G401 (cell line): ENCODE data around the gene REM2. TPM values are rescaled to one million over a fixed set of nuclear protein-coding genes. Genes with fewer than 3 reads are reported as not detected.

Experiments used
- DNase-seq: peaks from one replicate; pipeline ENCODE4 v3.0.0-alpha.2; 2015; ENCODE audit warnings: low spot score
- in situ Hi-C: cut with HindIII; loops from 2 replicates; pipeline ENCODE4 v1.10.0; 2016; ENCODE audit warnings: low sequenced_read_pairs, mixed read lengths
- total RNA-seq: library from RNA; depleted of rRNA; stranded (reverse); fragments of >200 nt; shearing (Covaris generic); gene quantifications from 2 replicates; pipeline ENCODE4 v1.2.3, GENCODE V29; 2014; rRNA removed

REM2 gene
- total RNA-seq, 1 experiment from 2014 or later = not detected

DNA sequence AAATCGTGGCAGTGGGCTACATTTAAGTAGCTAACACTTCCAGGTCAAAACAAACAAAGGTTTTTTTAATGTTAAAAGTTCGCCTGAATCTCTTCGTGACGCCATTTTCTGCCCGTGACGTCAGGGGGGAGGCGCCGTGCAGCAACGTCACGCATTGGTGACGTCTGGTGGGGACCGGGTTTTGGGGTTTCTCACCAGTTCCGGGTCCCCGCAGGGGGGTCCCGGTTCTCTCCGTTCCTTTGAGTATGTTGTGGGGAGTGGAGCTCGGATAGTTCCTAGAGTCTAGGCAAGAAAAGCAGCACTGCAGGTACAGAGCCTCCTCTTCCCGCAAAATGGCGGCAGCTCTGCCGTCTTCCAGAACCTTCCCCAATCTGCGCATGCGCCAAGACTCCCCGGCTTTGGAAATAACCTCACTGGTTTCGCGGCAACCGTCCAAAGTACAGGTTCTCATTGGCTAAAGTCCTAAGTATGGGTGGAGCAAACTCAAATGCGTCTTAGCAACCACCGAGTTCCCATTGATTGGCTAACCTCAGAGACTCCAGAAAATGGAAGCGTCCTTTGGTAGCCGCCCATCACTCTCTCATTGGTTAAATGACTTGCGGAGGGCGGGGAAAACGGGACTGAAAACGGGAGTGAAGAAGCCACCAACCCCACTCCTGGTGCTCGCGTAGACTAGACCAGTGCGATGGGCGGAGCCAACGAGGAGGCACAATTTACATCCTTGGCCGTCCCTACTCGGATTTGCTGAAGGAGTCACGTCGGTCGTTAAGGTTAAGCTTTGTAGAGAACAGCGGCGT is 36.0 kb downstream of the REM2 start, which contains the start of gene RBM23:
RBM23 (minus strand) TSS at position 346 of the 797 bp plus-strand sequence.
- in situ Hi-C loops = no loop called here
- peak; percentile 100 for DNase-seq

GRCh38 chr14:22919601-22919921 is 36.5 kb downstream of the REM2 start:
- in situ Hi-C loops = no loop called here

DNA sequence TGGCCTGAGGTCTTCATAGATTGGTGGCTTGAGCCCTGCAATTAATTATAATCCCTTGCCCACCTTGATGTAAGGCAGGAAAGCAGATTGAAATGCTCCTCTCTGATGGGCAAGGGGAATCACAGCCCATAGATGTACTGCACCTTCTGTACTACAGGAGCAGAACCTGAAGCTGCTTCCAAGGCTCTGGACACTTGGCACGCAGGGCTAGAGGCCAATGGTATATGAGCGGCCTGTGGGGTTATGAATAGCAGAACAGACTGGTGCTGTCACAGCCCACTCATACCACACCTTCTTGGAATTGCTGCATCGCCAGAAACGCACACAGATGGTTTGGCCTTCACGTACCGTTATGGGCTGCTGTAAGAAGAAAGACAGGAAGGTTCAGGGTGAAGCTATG is 37.7 kb downstream of the REM2 start:
- in situ Hi-C loops = no loop called here
- no peak for DNase-seq

More at GRCh38 chr14:22919601-22919921, 36.5 kb downstream of the REM2 start:
- no peak for DNase-seq

GRCh38 chr14:22922294-22922693 is 39.3 kb downstream of the REM2 start:
- DNase-seq = no peak
- in situ Hi-C loops = no loop called here

GRCh38 chr14:22923746-22924145 is 40.7 kb downstream of the REM2 start:
- no peak for DNase-seq
- in situ Hi-C loops = no loop called here

GRCh38 chr14:22925513-22925912 is 42.5 kb downstream of the REM2 start:
- in situ Hi-C loops = no loop called here
- DNase-seq = no peak

GRCh38 chr14:22926316-22926715 is 43.3 kb downstream of the REM2 start:
- in situ Hi-C loops = no loop called here
- DNase-seq = no peak

DNA sequence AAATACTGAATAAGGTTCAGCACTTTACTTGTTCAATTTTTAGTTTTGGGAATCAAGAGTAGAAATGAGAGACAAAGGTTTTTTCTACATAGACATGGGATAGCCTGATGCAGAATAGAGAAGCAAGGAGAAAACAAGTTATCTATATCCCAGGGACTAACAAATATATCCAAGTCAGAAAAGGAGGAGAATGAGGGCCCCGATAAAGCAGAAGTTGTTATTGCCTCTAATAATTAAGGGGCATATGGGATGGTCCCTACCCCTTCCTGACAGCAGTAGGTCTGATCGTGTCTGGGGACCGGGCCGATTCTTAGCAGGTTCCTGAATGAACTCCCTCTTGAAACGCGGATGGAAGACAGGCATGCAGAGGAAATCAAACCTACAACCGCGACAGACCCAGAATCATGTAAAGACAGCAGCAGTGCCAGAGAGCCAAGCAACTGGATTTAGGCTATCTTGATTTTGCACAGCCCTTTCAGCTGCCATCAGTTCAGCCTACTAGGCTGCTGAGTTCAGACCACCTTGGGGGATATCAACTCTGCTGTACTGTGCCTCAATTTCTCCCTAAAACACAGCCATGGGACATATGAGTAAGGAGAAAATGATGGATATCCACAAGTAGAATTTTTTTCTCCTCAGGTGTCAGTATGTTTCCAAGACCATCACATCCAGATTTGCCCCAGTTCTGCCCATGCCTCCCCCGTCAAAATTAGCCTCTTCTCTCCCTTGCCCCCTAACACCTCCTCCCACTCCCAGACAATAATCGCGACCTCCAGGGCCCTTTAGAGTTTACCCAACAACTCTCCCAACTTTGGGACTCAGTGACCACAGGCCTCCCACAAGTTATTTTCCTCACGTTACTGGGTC is 45.4 kb downstream of the REM2 start:
- no peak for DNase-seq
- in situ Hi-C loops = no loop called here

- DNase-seq = peak; percentile 100
- in situ Hi-C loops = no loop called here
These were observed 46.3 kb downstream of the REM2 start, which contains the start of gene PRMT5 for GRCh38 chr14:22929104-22929960. Gene PRMT5, minus strand, starts transcription at chr14:22929376. Its CDS starts 15 bp downstream, at chr14:22929361.

DNA sequence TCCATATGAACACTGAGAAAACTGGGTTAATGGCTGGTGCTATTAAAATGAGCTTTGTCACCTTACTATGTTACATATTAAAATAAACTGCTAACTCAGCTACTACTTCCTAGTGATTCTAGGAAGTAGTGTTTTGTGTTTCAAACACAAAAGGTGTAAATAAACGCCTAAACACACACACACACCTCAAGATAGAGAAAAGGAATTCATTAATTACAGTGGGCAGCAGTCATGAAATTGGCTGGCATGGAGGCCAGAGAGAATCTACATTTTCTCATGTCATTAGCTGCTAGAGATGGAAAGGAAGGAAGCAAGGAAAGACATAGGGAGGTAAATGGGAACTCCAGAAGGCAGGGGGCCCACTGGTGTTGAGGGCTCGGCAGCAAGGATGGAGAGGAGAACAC is 46.9 kb downstream of the REM2 start:
- in situ Hi-C loops = no loop called here
- no peak for DNase-seq

DNA sequence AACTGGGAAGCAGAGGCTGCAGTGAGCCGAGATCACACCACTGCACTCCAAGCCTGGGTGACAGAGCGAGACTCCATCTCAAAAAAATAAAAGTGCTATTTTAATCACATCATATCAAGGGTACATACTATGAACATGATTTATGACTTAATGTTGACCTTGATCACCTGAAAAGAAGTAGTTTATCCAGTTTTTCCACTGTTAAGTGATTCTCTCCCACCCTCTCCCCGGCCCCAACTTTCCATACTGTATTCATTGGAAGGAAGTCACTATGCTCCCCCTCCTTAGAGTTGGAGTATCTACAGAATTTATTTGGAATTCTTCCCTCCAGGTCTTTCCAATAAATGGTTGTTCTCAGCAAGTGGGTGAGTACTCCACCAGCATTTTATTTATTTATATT is 49.1 kb downstream of the REM2 start:
- in situ Hi-C loops = no loop called here

DNA sequence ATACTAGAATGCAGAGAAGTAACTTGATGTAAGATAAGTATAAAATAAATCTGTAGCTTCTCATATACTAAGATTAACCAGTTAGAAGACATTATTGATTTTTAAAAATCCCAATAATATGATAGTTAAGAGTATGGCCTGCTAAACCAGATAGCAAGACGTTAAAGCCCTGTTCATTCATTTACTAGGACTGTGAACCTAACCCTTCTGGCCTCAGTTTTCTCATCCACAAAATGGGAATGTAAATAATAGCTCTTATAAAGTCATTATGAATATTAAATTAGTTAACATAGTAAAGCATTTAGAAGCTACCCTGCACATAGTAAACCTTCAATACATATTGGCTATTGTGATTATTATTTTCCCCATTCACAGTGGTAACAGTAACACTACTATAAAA is 52.1 kb downstream of the REM2 start:
- DNase-seq = no peak
- in situ Hi-C loops = no loop called here

More for the DNA sequence above, 49.1 kb downstream of the REM2 start:
- no peak for DNase-seq

Other genes starting within 250 kb of the REM2 start
- gene OR6J1, start 238.9 kb upstream of the REM2 start, total RNA-seq = not detected in 2 replicates
- gene OXA1L, start 116.5 kb upstream of the REM2 start, total RNA-seq = 187 and 240 TPM in 2 replicates
- gene SLC7A7, start 67.8 kb upstream of the REM2 start, total RNA-seq = 27.3 and 28.1 TPM in 2 replicates
- gene MRPL52, start 53.3 kb upstream of the REM2 start, total RNA-seq = 77.9 and 133 TPM in 2 replicates
- 294 and 298 TPM in 2 replicates for gene MMP14, start 46.6 kb upstream of the REM2 start, total RNA-seq
- 37.1 and 41.5 TPM in 2 replicates for gene LRP10, start 11.5 kb upstream of the REM2 start, total RNA-seq
- 62.2 and 78.0 TPM in 2 replicates for gene RBM23, start 35.9 kb downstream of the REM2 start, total RNA-seq
- 206 and 257 TPM in 2 replicates for gene PRMT5, start 46.2 kb downstream of the REM2 start, total RNA-seq
- 102 and 131 TPM in 2 replicates for gene HAUS4, start 73.9 kb downstream of the REM2 start, total RNA-seq
- gene AJUBA, start 99.3 kb downstream of the REM2 start, total RNA-seq = 16.4 and 17.0 TPM in 2 replicates
- 8.7 and 15.1 TPM in 2 replicates for gene C14orf93, start 126.9 kb downstream of the REM2 start, total RNA-seq
- 447 and 480 TPM in 2 replicates for gene PSMB5, start 151.7 kb downstream of the REM2 start, total RNA-seq
- not detected in 2 replicates for gene PSMB11, start 159.0 kb downstream of the REM2 start, total RNA-seq
- gene CDH24, start 174.3 kb downstream of the REM2 start, total RNA-seq = 8.7 and 10.9 TPM in 2 replicates
- gene ACIN1, start 211.9 kb downstream of the REM2 start, total RNA-seq = 80.3 and 95.3 TPM in 2 replicates
- 53.7 and 55.2 TPM in 2 replicates for gene C14orf119, start 212.3 kb downstream of the REM2 start, total RNA-seq
- not detected in 2 replicates for gene CIROP, start 221.8 kb downstream of the REM2 start, total RNA-seq
- gene CEBPE, start 236.0 kb downstream of the REM2 start, total RNA-seq = not detected in 2 replicates